ENCODE data around the gene KCNQ1. TPM values are rescaled to one million over a fixed set of nuclear protein-coding genes. Genes with fewer than 3 reads are reported as not detected.

The KCNQ1 gene
- total RNA-seq, 1 experiment from 2014 or later, result 2.5 TPM

DNA sequence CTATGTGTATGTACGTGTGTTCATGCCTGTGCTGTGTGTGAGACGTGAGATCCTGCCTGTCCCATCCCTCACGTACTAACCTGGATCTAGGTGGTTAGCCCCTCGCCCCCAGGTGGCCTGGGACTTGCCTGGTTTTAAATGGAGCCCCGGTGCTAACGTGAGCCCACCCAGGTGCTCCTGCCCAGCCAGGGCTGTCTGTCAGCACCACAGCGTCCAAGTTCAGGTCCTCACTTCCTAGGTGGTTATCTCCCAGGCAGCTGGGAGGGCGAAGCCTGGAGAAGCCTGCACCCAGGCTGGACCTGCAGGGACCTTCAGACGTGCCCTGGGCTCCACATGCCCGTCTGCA is 86.0 kb downstream of the KCNQ1 start:
- no peak for DNase-seq (ENCODE audit: low spot score)
- H3K27ac Mint-ChIP-seq, result no peak overlapping the region
- TF ChIP-seq, protein P1, sequence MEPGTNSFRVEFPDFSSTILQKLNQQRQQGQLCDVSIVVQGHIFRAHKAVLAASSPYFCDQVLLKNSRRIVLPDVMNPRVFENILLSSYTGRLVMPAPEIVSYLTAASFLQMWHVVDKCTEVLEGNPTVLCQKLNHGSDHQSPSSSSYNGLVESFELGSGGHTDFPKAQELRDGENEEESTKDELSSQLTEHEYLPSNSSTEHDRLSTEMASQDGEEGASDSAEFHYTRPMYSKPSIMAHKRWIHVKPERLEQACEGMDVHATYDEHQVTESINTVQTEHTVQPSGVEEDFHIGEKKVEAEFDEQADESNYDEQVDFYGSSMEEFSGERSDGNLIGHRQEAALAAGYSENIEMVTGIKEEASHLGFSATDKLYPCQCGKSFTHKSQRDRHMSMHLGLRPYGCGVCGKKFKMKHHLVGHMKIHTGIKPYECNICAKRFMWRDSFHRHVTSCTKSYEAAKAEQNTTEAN (CRISPR knock-in tag; IDR thresholded peaks at IDR 0.05), result 0 out of 2 replicates have a peak, but pooled peaks have one; percentile 10
- TF ChIP-seq, protein P2, sequence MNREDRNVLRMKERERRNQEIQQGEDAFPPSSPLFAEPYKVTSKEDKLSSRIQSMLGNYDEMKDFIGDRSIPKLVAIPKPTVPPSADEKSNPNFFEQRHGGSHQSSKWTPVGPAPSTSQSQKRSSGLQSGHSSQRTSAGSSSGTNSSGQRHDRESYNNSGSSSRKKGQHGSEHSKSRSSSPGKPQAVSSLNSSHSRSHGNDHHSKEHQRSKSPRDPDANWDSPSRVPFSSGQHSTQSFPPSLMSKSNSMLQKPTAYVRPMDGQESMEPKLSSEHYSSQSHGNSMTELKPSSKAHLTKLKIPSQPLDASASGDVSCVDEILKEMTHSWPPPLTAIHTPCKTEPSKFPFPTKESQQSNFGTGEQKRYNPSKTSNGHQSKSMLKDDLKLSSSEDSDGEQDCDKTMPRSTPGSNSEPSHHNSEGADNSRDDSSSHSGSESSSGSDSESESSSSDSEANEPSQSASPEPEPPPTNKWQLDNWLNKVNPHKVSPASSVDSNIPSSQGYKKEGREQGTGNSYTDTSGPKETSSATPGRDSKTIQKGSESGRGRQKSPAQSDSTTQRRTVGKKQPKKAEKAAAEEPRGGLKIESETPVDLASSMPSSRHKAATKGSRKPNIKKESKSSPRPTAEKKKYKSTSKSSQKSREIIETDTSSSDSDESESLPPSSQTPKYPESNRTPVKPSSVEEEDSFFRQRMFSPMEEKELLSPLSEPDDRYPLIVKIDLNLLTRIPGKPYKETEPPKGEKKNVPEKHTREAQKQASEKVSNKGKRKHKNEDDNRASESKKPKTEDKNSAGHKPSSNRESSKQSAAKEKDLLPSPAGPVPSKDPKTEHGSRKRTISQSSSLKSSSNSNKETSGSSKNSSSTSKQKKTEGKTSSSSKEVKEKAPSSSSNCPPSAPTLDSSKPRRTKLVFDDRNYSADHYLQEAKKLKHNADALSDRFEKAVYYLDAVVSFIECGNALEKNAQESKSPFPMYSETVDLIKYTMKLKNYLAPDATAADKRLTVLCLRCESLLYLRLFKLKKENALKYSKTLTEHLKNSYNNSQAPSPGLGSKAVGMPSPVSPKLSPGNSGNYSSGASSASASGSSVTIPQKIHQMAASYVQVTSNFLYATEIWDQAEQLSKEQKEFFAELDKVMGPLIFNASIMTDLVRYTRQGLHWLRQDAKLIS (CRISPR knock-in tag; IDR thresholded peaks at IDR 0.05; ENCODE audit: borderline replicate concordance), result no peak
- TF ChIP-seq NFE2L1 (CRISPR knock-in tag; IDR thresholded peaks at IDR 0.05) (no peak), NR2C2 (CRISPR knock-in tag; IDR thresholded peaks at IDR 0.05) (no peak)
- TF ChIP-seq, protein P3, sequence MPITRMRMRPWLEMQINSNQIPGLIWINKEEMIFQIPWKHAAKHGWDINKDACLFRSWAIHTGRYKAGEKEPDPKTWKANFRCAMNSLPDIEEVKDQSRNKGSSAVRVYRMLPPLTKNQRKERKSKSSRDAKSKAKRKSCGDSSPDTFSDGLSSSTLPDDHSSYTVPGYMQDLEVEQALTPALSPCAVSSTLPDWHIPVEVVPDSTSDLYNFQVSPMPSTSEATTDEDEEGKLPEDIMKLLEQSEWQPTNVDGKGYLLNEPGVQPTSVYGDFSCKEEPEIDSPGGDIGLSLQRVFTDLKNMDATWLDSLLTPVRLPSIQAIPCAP (CRISPR knock-in tag; IDR thresholded peaks at IDR 0.05), result no peak
- TF ChIP-seq, protein P4, sequence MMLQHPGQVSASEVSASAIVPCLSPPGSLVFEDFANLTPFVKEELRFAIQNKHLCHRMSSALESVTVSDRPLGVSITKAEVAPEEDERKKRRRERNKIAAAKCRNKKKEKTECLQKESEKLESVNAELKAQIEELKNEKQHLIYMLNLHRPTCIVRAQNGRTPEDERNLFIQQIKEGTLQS (CRISPR knock-in tag; conservative IDR thresholded peaks at IDR 0.05), result no peak
- no peaks in the 10 kb centered on the region for H3K36me3 Mint-ChIP-seq
- H3K9me3 Mint-ChIP-seq, result no peaks in the 10 kb centered on the region
- CTCF ChIA-PET, result interaction anchor here (0.5 to 8.3 kb wide), 38 partner anchors 19 to 551 kb away, joined by 3 to 369 read pairs (median 4); partner anchors contain the start of genes CDKN1C, PHLDA2 and TSSC4
- peaks cover 10% of the 10 kb centered on the region for H3K4me1 Mint-ChIP-seq
- peaks cover 34% of the 10 kb centered on the region for H3K27me3 Mint-ChIP-seq (ENCODE audit: low read depth)
- ATAC-seq, result no peak
- POLR2A ChIA-PET, result interaction anchor here (1.0 kb wide), 1 partner anchor 355 kb away, joined by 3 read pairs; no protein-coding TSS in a partner anchor
- no peak overlapping the region for H3K4me3 Mint-ChIP-seq

DNA sequence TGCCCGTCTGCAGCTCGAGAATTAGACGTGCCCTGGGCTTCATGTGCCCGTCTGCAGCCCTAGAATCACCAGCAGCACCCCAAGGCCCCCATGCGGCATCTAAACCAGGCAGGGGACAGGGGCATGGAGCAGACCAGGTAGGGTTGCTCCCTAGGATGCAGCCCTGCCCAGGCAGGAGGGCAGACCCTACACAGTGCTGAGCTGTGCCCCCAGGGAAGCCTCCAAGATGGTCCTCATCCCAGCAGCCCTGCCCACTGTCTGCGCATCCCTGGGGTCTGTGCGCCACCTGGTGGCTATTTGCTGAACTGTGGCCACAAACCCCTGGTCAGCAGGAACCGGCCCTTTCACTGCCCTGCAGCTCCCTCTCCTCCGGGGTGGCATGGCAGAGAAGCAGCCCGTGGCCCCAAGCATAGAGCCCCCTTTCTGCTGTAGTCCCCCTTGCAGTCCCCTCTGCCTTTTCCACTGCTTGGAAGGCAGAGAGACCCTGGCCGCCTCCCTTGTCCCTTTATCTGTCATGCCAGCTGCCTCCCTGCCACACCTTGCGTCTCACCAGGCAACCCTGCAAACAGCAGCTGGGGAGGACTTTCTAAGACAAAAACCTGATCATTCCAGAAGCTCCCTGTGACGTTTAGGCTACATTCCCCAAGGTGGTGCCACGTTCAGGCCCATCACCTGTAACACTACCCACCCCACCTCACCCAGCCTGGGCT is 86.6 kb downstream of the KCNQ1 start:
- no peaks in the 10 kb centered on the region for H3K9me3 Mint-ChIP-seq
- DNase-seq (ENCODE audit: low spot score), result peak; percentile 88
- H3K27ac Mint-ChIP-seq, result no peak overlapping the region
- no peak overlapping the region for H3K4me3 Mint-ChIP-seq
- ChIA-PET POLR2A (interaction anchor here (1.0 kb wide), 1 partner anchor 355 kb away, joined by 3 read pairs; no protein-coding TSS in a partner anchor), CTCF (interaction anchor here (0.5 to 8.3 kb wide), 42 partner anchors 10 to 550 kb away, joined by 3 to 369 read pairs (median 4); partner anchors contain the start of genes CDKN1C, PHLDA2 and TSSC4)
- TF ChIP-seq, protein P5, sequence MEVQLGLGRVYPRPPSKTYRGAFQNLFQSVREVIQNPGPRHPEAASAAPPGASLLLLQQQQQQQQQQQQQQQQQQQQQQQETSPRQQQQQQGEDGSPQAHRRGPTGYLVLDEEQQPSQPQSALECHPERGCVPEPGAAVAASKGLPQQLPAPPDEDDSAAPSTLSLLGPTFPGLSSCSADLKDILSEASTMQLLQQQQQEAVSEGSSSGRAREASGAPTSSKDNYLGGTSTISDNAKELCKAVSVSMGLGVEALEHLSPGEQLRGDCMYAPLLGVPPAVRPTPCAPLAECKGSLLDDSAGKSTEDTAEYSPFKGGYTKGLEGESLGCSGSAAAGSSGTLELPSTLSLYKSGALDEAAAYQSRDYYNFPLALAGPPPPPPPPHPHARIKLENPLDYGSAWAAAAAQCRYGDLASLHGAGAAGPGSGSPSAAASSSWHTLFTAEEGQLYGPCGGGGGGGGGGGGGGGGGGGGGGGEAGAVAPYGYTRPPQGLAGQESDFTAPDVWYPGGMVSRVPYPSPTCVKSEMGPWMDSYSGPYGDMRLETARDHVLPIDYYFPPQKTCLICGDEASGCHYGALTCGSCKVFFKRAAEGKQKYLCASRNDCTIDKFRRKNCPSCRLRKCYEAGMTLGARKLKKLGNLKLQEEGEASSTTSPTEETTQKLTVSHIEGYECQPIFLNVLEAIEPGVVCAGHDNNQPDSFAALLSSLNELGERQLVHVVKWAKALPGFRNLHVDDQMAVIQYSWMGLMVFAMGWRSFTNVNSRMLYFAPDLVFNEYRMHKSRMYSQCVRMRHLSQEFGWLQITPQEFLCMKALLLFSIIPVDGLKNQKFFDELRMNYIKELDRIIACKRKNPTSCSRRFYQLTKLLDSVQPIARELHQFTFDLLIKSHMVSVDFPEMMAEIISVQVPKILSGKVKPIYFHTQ (CRISPR knock-in tag; IDR thresholded peaks at IDR 0.05), result no peak
- TF ChIP-seq, protein P6, sequence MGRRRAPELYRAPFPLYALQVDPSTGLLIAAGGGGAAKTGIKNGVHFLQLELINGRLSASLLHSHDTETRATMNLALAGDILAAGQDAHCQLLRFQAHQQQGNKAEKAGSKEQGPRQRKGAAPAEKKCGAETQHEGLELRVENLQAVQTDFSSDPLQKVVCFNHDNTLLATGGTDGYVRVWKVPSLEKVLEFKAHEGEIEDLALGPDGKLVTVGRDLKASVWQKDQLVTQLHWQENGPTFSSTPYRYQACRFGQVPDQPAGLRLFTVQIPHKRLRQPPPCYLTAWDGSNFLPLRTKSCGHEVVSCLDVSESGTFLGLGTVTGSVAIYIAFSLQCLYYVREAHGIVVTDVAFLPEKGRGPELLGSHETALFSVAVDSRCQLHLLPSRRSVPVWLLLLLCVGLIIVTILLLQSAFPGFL (CRISPR knock-in tag; IDR thresholded peaks at IDR 0.05; ENCODE audit: borderline replicate concordance), result no peak
- TF ChIP-seq, protein P7, sequence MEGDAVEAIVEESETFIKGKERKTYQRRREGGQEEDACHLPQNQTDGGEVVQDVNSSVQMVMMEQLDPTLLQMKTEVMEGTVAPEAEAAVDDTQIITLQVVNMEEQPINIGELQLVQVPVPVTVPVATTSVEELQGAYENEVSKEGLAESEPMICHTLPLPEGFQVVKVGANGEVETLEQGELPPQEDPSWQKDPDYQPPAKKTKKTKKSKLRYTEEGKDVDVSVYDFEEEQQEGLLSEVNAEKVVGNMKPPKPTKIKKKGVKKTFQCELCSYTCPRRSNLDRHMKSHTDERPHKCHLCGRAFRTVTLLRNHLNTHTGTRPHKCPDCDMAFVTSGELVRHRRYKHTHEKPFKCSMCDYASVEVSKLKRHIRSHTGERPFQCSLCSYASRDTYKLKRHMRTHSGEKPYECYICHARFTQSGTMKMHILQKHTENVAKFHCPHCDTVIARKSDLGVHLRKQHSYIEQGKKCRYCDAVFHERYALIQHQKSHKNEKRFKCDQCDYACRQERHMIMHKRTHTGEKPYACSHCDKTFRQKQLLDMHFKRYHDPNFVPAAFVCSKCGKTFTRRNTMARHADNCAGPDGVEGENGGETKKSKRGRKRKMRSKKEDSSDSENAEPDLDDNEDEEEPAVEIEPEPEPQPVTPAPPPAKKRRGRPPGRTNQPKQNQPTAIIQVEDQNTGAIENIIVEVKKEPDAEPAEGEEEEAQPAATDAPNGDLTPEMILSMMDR (IDR thresholded peaks at IDR 0.05), result peak; percentile 97
- TF ChIP-seq, protein P1 (CRISPR knock-in tag; IDR thresholded peaks at IDR 0.05), result peak; percentile 57; the same call in 1 of the 2 replicates
- no peaks in the 10 kb centered on the region for H3K36me3 Mint-ChIP-seq
- H3K27me3 Mint-ChIP-seq (ENCODE audit: low read depth), result peaks cover 37% of the 10 kb centered on the region
- peaks cover 10% of the 10 kb centered on the region for H3K4me1 Mint-ChIP-seq
- ATAC-seq, result peak; percentile 55

Measured in WTC11 (cell line).